ENCODE data around the gene RNF152. TPM values are rescaled to one million over a fixed set of nuclear protein-coding genes. Genes with fewer than 3 reads are reported as not detected.

Gene RNF152
- total and polyA plus RNA-seq, 2 donors (not counting 3 experiments of a cell fraction or from before 2014, with no cell fraction given) = 20.8 to 27.5 TPM

GRCh38 chr18:61847164-61847791 lies 45.5 kb downstream of the RNF152 start:
- Histone ChIP-seq H3K27ac (ENCODE audit: insufficient read depth, low read depth, low read length) (no peak overlapping the region), H3K9me3 (replicated peaks; ENCODE audit: control insufficient read depth, insufficient read depth, low read length) (no peaks in the 10 kb centered on the region), H3K4me3 (replicated peaks in 1 of 3; ENCODE audit: insufficient read depth in 1 of 3, low read depth in 1 of 3, low read length in 3 of 3) (no peak overlapping the region), H4K20me1 (replicated peaks; ENCODE audit: control insufficient read depth, extremely low read depth, insufficient read depth, low read length) (no peaks in the 10 kb centered on the region), H2AFZ (ENCODE audit: low read depth, low read length) (no peak overlapping the region), H3K4me1 (ENCODE audit: control insufficient read depth, extremely low read depth, insufficient read depth, low read length) (no peaks in the 10 kb centered on the region), H3K36me3 (ENCODE audit: control insufficient read depth in 2 of 2, extremely low read depth in 1 of 2, insufficient read depth in 2 of 2, low read length in 2 of 2) (no peaks in the 10 kb centered on the region), H3K9ac (replicated peaks; ENCODE audit: extremely low read depth, insufficient read depth, low read length) (no peak overlapping the region), H3K9me1 (replicated peaks; ENCODE audit: control insufficient read depth, extremely low read depth, insufficient read depth, low read length) (no peaks in the 10 kb centered on the region), H3K4me2 (ENCODE audit: insufficient read depth, low read length) (no peak overlapping the region), H3K79me2 (ENCODE audit: control insufficient read depth, insufficient read depth, low read length) (peaks cover 46% of the 10 kb centered on the region), H3K27me3 (ENCODE audit: control insufficient read depth in 2 of 2, insufficient read depth in 2 of 2, low read length in 2 of 2) (no peaks in the 10 kb centered on the region)
- no peak for TF ChIP-seq EZH2 (IDR thresholded peaks at IDR 0.05; ENCODE audit: borderline replicate concordance, low read depth, low read length, severe bottlenecking)
- no peak for TF ChIP-seq CTCF (IDR thresholded peaks at IDR 0.05; ENCODE audit: extremely low read depth in 1 of 2, insufficient read depth in 1 of 2, low read depth in 1 of 2, low read length in 2 of 2)
- TF ChIP-seq MAX (IDR thresholded peaks at IDR 0.05; ENCODE audit: insufficient read depth, insufficient read length) = no peak
- TF ChIP-seq JUN (IDR thresholded peaks at IDR 0.05; ENCODE audit: borderline replicate concordance, insufficient read depth, insufficient read length, low read depth) = no peak
- no peak for TF ChIP-seq POLR2AphosphoS5 (IDR thresholded peaks at IDR 0.05; ENCODE audit: insufficient read depth, low read depth, low read length)
- TF ChIP-seq MYC (IDR thresholded peaks at IDR 0.05; ENCODE audit: low read depth, low read length) = no peak
- no peak for TF ChIP-seq POLR2A (IDR thresholded peaks at IDR 0.05; ENCODE audit: low read depth, low read length)
- TF ChIP-seq FOS (IDR thresholded peaks at IDR 0.05; ENCODE audit: borderline replicate concordance, insufficient read depth, low read length) = no peak
- TF ChIP-seq GATA2 (IDR thresholded peaks at IDR 0.05; ENCODE audit: insufficient read depth, insufficient read length, low read depth, low read length) = no peak
- dilution Hi-C loops (cut with MboI; ENCODE audit: extremely low pct_ligation_motif_present, low sequenced_read_pairs) (no loop called here), intact Hi-C loops (cut with micrococcal nuclease) (no loop called here)
- POLR2A ChIA-PET = no interaction called here
- no peak for FAIRE-seq
- no peak for DNase-seq (ENCODE audit: low read depth, low spot score)
- no TSS peak for BruUV-seq (replicated peaks)
- CTCF ChIA-PET = interaction anchor here (1.0 to 2.7 kb wide), 3 partner anchors 9 to 211 kb away, joined by 3 to 10 read pairs (median 3); no protein-coding TSS in a partner anchor
